Dendritic cell treated with granulocyte-macrophage colony-stimulating factor and Interleukin-4, amounts not matched to agents 40 ng/mL and 50 ng/mL, for 4 days (primary cell): Measurements from ENCODE around the gene RPL27.

ENCODE experiments used
- H3K27ac Mint-ChIP-seq: one replicate; pipeline ENCODE4 v1.8.0; 2022; ENCODE audit warnings: mild to moderate bottlenecking, mixed read lengths
- H3K27me3 Mint-ChIP-seq: one replicate; pipeline ENCODE4 v1.8.0; 2022; ENCODE audit warnings: mild to moderate bottlenecking, mixed read lengths
- H3K36me3 Mint-ChIP-seq: one replicate; pipeline ENCODE4 v1.8.0; 2022; ENCODE audit warnings: low read depth, mixed read lengths
- H3K4me1 Mint-ChIP-seq: one replicate; pipeline ENCODE4 v1.8.0; 2022; ENCODE audit warnings: low read depth, mixed read lengths
- H3K4me3 Mint-ChIP-seq: one replicate; pipeline ENCODE4 v1.8.0; 2022; ENCODE audit warnings: mild to moderate bottlenecking, moderate library complexity, mixed read lengths
- H3K9me3 Mint-ChIP-seq: one replicate; pipeline ENCODE4 v1.8.0; 2022; ENCODE audit warnings: mixed read lengths
- intact Hi-C: fragments of 100-400 bp; cut with micrococcal nuclease; formaldehyde crosslinking; loops from one replicate; pipeline ENCODE4 v1.15.0; 2022

The RPL27 gene

GRCh38 chr17:43033948-43034881 is 36.0 kb downstream of the RPL27 start:
- H3K4me1 Mint-ChIP-seq, result peaks cover 2% of the 10 kb centered on the region
- no peaks in the 10 kb centered on the region for H3K36me3 Mint-ChIP-seq
- H3K27ac Mint-ChIP-seq, result no peak overlapping the region
- no peaks in the 10 kb centered on the region for H3K9me3 Mint-ChIP-seq
- intact Hi-C loops, result no loop called here
- H3K27me3 Mint-ChIP-seq, result no peaks in the 10 kb centered on the region
- no peak overlapping the region for H3K4me3 Mint-ChIP-seq

GRCh38 chr17:43034894-43035293 is 36.7 kb downstream of the RPL27 start:
- intact Hi-C loops, result no loop called here
- no peaks in the 10 kb centered on the region for H3K27me3 Mint-ChIP-seq
- no peaks in the 10 kb centered on the region for H3K4me1 Mint-ChIP-seq
- H3K36me3 Mint-ChIP-seq, result no peaks in the 10 kb centered on the region
- H3K4me3 Mint-ChIP-seq, result no peak overlapping the region
- H3K27ac Mint-ChIP-seq, result no peak overlapping the region
- no peaks in the 10 kb centered on the region for H3K9me3 Mint-ChIP-seq

GRCh38 chr17:43039646-43040045 is 41.4 kb downstream of the RPL27 start:
- H3K9me3 Mint-ChIP-seq, result no peaks in the 10 kb centered on the region

GRCh38 chr17:43040655-43041054 is 42.4 kb downstream of the RPL27 start:
- Mint-ChIP-seq H3K9me3 (no peaks in the 10 kb centered on the region), H3K36me3 (no peaks in the 10 kb centered on the region), H3K4me3 (no peak overlapping the region), H3K27me3 (no peaks in the 10 kb centered on the region), H3K27ac (no peak overlapping the region), H3K4me1 (no peaks in the 10 kb centered on the region)
- intact Hi-C loops, result no loop called here

More at GRCh38 chr17:43039646-43040045, 41.4 kb downstream of the RPL27 start:
- Mint-ChIP-seq H3K4me3 (no peak overlapping the region), H3K4me1 (no peaks in the 10 kb centered on the region), H3K27ac (no peak overlapping the region), H3K27me3 (no peaks in the 10 kb centered on the region), H3K36me3 (no peaks in the 10 kb centered on the region)
- intact Hi-C loops, result no loop called here

GRCh38 chr17:43042025-43042628 is 43.9 kb downstream of the RPL27 start:
- intact Hi-C loops, result no loop called here
- Mint-ChIP-seq H3K4me3 (no peak overlapping the region), H3K4me1 (no peaks in the 10 kb centered on the region), H3K9me3 (no peaks in the 10 kb centered on the region), H3K36me3 (no peaks in the 10 kb centered on the region), H3K27me3 (no peaks in the 10 kb centered on the region), H3K27ac (no peak overlapping the region)

- Mint-ChIP-seq H3K9me3 (no peaks in the 10 kb centered on the region), H3K36me3 (peaks cover 4% of the 10 kb centered on the region), H3K4me1 (no peaks in the 10 kb centered on the region), H3K27me3 (no peaks in the 10 kb centered on the region), H3K4me3 (no peak overlapping the region), H3K27ac (no peak overlapping the region)
- intact Hi-C loops, result no loop called here
These were observed 45.1 kb downstream of the RPL27 start for GRCh38 chr17:43043307-43043706.

GRCh38 chr17:43044024-43044423 is 45.8 kb downstream of the RPL27 start:
- H3K9me3 Mint-ChIP-seq, result no peaks in the 10 kb centered on the region
- no peaks in the 10 kb centered on the region for H3K4me1 Mint-ChIP-seq
- intact Hi-C loops, result no loop called here
- H3K27ac Mint-ChIP-seq, result no peak overlapping the region
- peaks cover 9% of the 10 kb centered on the region for H3K36me3 Mint-ChIP-seq
- H3K4me3 Mint-ChIP-seq, result no peak overlapping the region
- no peaks in the 10 kb centered on the region for H3K27me3 Mint-ChIP-seq

GRCh38 chr17:43051969-43052368 is 53.8 kb downstream of the RPL27 start:
- no peaks in the 10 kb centered on the region for H3K4me1 Mint-ChIP-seq
- no peaks in the 10 kb centered on the region for H3K27me3 Mint-ChIP-seq
- no peaks in the 10 kb centered on the region for H3K9me3 Mint-ChIP-seq
- H3K36me3 Mint-ChIP-seq, result peaks cover 47% of the 10 kb centered on the region
- H3K4me3 Mint-ChIP-seq, result no peak overlapping the region
- no peak overlapping the region for H3K27ac Mint-ChIP-seq
- intact Hi-C loops, result no loop called here
